H9 (cell line): ENCODE measurements around the gene RS1. TPM values are rescaled to one million over a fixed set of nuclear protein-coding genes. Genes with fewer than 3 reads are reported as not detected.

ENCODE experiments used
- DNase-seq: peaks from one replicate; pipeline ENCODE4 v3.0.0-alpha.2; 2017
- H2AFZ ChIP-seq: one replicate; pipeline ENCODE4 v1.6.1; 2013; ENCODE audit warnings: mild to moderate bottlenecking, low read length, control low read depth, moderate library complexity
- H2AK5ac ChIP-seq: 2 replicates; pipeline ENCODE4 v1.6.1; 2013; ENCODE audit warnings: low read length, control low read depth, mixed read lengths; ENCODE audit not compliant: insufficient read length
- H2BK120ac ChIP-seq: one replicate; pipeline ENCODE4 v1.6.1; 2013; ENCODE audit warnings: low read depth, mild to moderate bottlenecking, low read length, control low read depth, inconsistent platforms; ENCODE audit not compliant: poor library complexity, severe bottlenecking
- H2BK12ac ChIP-seq: 2 replicates; pipeline ENCODE4 v1.6.1; 2013; ENCODE audit warnings: low read length, control low read depth, mixed read lengths, low read depth; ENCODE audit not compliant: insufficient read length
- H2BK15ac ChIP-seq: 2 replicates; pipeline ENCODE4 v1.6.1; 2013; ENCODE audit warnings: low read depth, low read length, control low read depth
- H2BK20ac ChIP-seq: one replicate; pipeline ENCODE4 v1.6.1; 2013; ENCODE audit warnings: low read depth, mild to moderate bottlenecking, low read length, control low read depth, inconsistent platforms; ENCODE audit not compliant: poor library complexity, severe bottlenecking
- H2BK5ac ChIP-seq: 2 replicates; pipeline ENCODE4 v1.6.1; 2013; ENCODE audit warnings: low read length, control low read depth, mixed read lengths; ENCODE audit not compliant: insufficient read length
- H3K14ac ChIP-seq: 2 replicates; pipeline ENCODE4 v1.6.1; 2013; ENCODE audit warnings: low read length, control low read depth; ENCODE audit not compliant: insufficient read depth
- H3K18ac ChIP-seq: 2 replicates; pipeline ENCODE4 v1.6.1; 2013; ENCODE audit warnings: low read depth, mild to moderate bottlenecking, mixed read lengths, low read length, control low read depth; ENCODE audit not compliant: insufficient read length
- H3K23ac ChIP-seq: 2 replicates; pipeline ENCODE4 v1.6.1; 2013; ENCODE audit warnings: low read length, control low read depth, mixed read lengths, low read depth; ENCODE audit not compliant: insufficient read length
- H3K23me2 ChIP-seq: 2 replicates; pipeline ENCODE4 v1.6.1; 2013; ENCODE audit warnings: low read depth, mild to moderate bottlenecking, mixed read lengths, low read length, control low read depth; ENCODE audit not compliant: insufficient read length, poor library complexity, severe bottlenecking
- H3K27ac ChIP-seq: 2 replicates; pipeline ENCODE4 v1.5.1; 2013; ENCODE audit warnings: low read length, control low read depth, mixed read lengths, low read depth; ENCODE audit not compliant: insufficient read length
- H3K27me3 ChIP-seq: 2 replicates; pipeline ENCODE4 v1.6.1; 2013; ENCODE audit warnings: low read length, control low read depth, inconsistent platforms; ENCODE audit not compliant: insufficient read depth
- H3K4ac ChIP-seq: 2 replicates; pipeline ENCODE4 v1.6.1; 2013; ENCODE audit warnings: low read depth, mild to moderate bottlenecking, control low read depth, inconsistent platforms, low read length, moderate library complexity
- H3K4me1 ChIP-seq: 2 replicates; pipeline ENCODE4 v1.6.1; 2013; ENCODE audit warnings: low read length, control low read depth, inconsistent platforms; ENCODE audit not compliant: insufficient read depth
- H3K4me2 ChIP-seq: 2 replicates; pipeline ENCODE4 v1.6.1; 2013; ENCODE audit warnings: low read length, control low read depth, mixed read lengths; ENCODE audit not compliant: insufficient read length, insufficient read depth
- H3K56ac ChIP-seq: 2 replicates; pipeline ENCODE4 v1.6.1; 2013; ENCODE audit warnings: low read depth, mild to moderate bottlenecking, mixed read lengths, low read length, control low read depth; ENCODE audit not compliant: insufficient read length
- H3K79me1 ChIP-seq: 2 replicates; pipeline ENCODE4 v1.6.1; 2013; ENCODE audit warnings: low read depth, mild to moderate bottlenecking, moderate library complexity, low read length, control low read depth, inconsistent platforms; ENCODE audit not compliant: insufficient read depth, poor library complexity, severe bottlenecking
- H3K79me2 ChIP-seq: 2 replicates; pipeline ENCODE4 v1.6.1; 2013; ENCODE audit warnings: low read length, control low read depth, inconsistent platforms; ENCODE audit not compliant: insufficient read depth
- H3K9ac ChIP-seq: 2 replicates; pipeline ENCODE4 v1.6.1; 2013; ENCODE audit warnings: low read length, control low read depth, mixed read lengths; ENCODE audit not compliant: insufficient read length; ENCODE audit errors: extremely low read depth
- H3K9me3 ChIP-seq: one replicate; pipeline ENCODE4 v1.6.1; 2013; ENCODE audit warnings: low read depth, low read length, inconsistent platforms; ENCODE audit not compliant: control insufficient read depth
- H3T11ph ChIP-seq: one replicate; pipeline ENCODE4 v1.6.1; 2013; ENCODE audit warnings: mild to moderate bottlenecking, low read length, control low read depth, inconsistent platforms
- H4K20me1 ChIP-seq: one replicate; pipeline ENCODE4 v1.6.1; 2013; ENCODE audit not compliant: control insufficient read depth, insufficient read length, insufficient read depth
- H4K5ac ChIP-seq: 2 replicates; pipeline ENCODE4 v1.6.1; 2013; ENCODE audit warnings: low read depth, mild to moderate bottlenecking, mixed read lengths, low read length, control low read depth; ENCODE audit not compliant: insufficient read length
- H4K8ac ChIP-seq: replicated peaks from 2 replicates; pipeline ENCODE4 v1.6.1; 2013; ENCODE audit warnings: low read length, control low read depth, mixed read lengths, low read depth; ENCODE audit not compliant: insufficient read length
- H4K91ac ChIP-seq: 2 replicates; pipeline ENCODE4 v1.6.1; 2013; ENCODE audit warnings: low read depth, mild to moderate bottlenecking, moderate library complexity, mixed read lengths, low read length, control low read depth; ENCODE audit not compliant: insufficient read length
- H3K27ac Mint-ChIP-seq, 3 experiments: 2 replicates in 2 of 3; 3 replicates in 1 of 3; pipeline ENCODE4 v1.8.0; 2020 to 2021; ENCODE audit warnings: mixed read lengths in 3 of 3, mild to moderate bottlenecking in 1 of 3, moderate library complexity in 1 of 3
- H3K27me3 Mint-ChIP-seq: 2 replicates; pipeline ENCODE4 v1.8.0; 2021; ENCODE audit warnings: low read depth, mild to moderate bottlenecking, moderate library complexity, mixed read lengths
- H3K36me3 Mint-ChIP-seq, 3 experiments: 2 replicates in 2 of 3; 3 replicates in 1 of 3; pipeline ENCODE4 v1.8.0; 2020 to 2021; ENCODE audit warnings: low read depth in 3 of 3, mixed read lengths in 3 of 3; ENCODE audit not compliant: insufficient read depth in 1 of 3
- H3K4me1 Mint-ChIP-seq, 2 experiments: 2 replicates each; pipeline ENCODE4 v1.8.0; 2020; ENCODE audit warnings: mixed read lengths in 2 of 2
- H3K4me3 Mint-ChIP-seq, 2 experiments: 2 replicates in 1 of 2; 3 replicates in 1 of 2; pipeline ENCODE4 v1.8.0; 2020 to 2021; ENCODE audit warnings: mild to moderate bottlenecking in 2 of 2, mixed read lengths in 2 of 2, moderate library complexity in 1 of 2
- H3K9me3 Mint-ChIP-seq, 2 experiments: 2 replicates in 1 of 2; 3 replicates in 1 of 2; pipeline ENCODE4 v1.8.0; 2020; ENCODE audit warnings: mild to moderate bottlenecking in 2 of 2, mixed read lengths in 2 of 2, moderate library complexity in 1 of 2
- WGBS: extraction: QIAGEN DNeasy Blood & Tissue Kit; methylation state at CpG from one replicate; pipeline ENCODE4 v1.1.7; 2013; ENCODE audit warnings: missing lambda C conversion rate, low lambda C conversion rate, mixed read lengths; ENCODE audit not compliant: insufficient read length; ENCODE audit errors: extremely low coverage; 5-methylcytosine and 5-hydroxymethylcytosine counted together
- total RNA-seq: library from RNA; stranded (reverse); gene quantifications from 2 replicates; pipeline ENCODE4 v1.2.1, GENCODE V29; 2021
- TF ChIP-seq, protein P1 (sequence below): fragments of 200-600 bp; sonication (generic); conservative IDR thresholded peaks from 3 replicates; pipeline ENCODE4 v1.8.0; 2021; ENCODE audit warnings: antibody characterized with exemption, mild to moderate bottlenecking

Gene RS1
- total RNA-seq, 1 experiment from 2014 or later = not detected

DNA sequence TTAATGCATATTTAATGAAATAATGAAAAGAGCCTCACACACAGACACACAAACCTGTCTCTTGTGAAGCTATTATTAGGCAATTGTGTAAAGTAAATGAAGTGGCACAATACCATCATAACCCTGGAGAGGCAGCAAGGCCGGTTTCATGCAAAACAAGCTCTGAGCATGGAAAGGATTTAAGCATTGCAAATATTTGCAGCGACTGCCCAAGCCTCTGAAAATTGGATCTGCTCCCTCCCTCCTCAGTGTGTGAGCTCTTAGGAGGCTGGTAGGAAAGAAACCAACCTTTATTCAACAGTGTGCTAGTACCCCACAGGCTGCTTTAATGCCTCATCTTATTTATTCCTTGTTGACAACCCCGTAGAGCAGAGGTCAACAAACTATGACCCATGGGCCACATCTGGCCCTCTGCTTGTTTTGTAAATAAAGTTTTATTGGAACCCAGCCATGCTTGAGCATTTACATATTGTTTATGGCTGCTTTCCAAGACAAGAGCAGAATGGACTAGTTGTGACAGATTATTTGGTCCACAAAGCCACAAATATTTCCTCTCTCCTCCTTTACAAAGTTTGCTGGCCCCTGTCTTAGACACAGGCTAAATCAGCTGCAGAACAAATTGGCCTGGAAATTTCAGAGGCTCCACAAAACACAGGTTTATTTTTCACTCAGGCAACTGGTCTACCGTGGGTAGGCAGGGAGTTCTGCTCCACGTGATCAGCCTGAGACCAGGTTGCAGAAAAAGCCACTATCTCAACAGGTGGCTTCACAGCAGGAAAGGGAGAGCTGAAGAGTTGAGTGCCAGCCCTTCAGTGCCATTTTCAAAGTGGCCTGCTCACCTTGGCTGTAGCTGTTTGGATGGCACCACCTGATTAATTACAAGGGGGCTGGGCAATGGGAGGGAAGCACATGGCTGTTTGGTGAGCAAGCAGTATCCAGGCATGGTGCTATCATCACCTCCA is 16.8 kb downstream of the RS1 start:
- H3K4me3 Mint-ChIP-seq = no peak overlapping the region
- H2BK5ac ChIP-seq = no peak overlapping the region

More for the DNA sequence above, 16.8 kb downstream of the RS1 start:
- H3K36me3 Mint-ChIP-seq = peaks cover 0 to 6% (median 0%) of the 10 kb centered on the region in 3 experiments; a peak in 2 of 7 replicates
- Histone ChIP-seq H3K4me1 (no peaks in the 10 kb centered on the region; the same call in 1 of the 2 replicates), H3K56ac (no peak overlapping the region), H2BK12ac (no peak overlapping the region), H3K23ac (no peak overlapping the region), H3K9ac (no peak overlapping the region), H3K4me2 (no peak overlapping the region), H4K20me1 (no peaks in the 10 kb centered on the region), H3K79me1 (no peaks in the 10 kb centered on the region), H4K5ac (no peak overlapping the region), H3T11ph (no peak overlapping the region), H2BK120ac (no peak overlapping the region), H3K79me2 (no peaks in the 10 kb centered on the region), H3K9me3 (peaks cover 23% of the 10 kb centered on the region), H2BK15ac (no peak overlapping the region), H2AK5ac (no peak overlapping the region), H2AFZ (no peak overlapping the region), H3K4ac (no peak overlapping the region), H3K23me2 (no peaks in the 10 kb centered on the region), H3K27ac (no peak overlapping the region), H4K91ac (no peak overlapping the region), H3K14ac (no peak overlapping the region), H2BK20ac (no peak overlapping the region), H4K8ac (no peak overlapping the region), H3K27me3 (no peaks in the 10 kb centered on the region), H3K18ac (no peak overlapping the region)
- H3K27ac Mint-ChIP-seq = no peak overlapping the region
- WGBS = no CpG with 5 or more reads among the region's 5 CpGs
- H3K4me1 Mint-ChIP-seq = peaks cover 4 to 18% of the 10 kb centered on the region in 2 experiments
- TF ChIP-seq, protein P1, sequence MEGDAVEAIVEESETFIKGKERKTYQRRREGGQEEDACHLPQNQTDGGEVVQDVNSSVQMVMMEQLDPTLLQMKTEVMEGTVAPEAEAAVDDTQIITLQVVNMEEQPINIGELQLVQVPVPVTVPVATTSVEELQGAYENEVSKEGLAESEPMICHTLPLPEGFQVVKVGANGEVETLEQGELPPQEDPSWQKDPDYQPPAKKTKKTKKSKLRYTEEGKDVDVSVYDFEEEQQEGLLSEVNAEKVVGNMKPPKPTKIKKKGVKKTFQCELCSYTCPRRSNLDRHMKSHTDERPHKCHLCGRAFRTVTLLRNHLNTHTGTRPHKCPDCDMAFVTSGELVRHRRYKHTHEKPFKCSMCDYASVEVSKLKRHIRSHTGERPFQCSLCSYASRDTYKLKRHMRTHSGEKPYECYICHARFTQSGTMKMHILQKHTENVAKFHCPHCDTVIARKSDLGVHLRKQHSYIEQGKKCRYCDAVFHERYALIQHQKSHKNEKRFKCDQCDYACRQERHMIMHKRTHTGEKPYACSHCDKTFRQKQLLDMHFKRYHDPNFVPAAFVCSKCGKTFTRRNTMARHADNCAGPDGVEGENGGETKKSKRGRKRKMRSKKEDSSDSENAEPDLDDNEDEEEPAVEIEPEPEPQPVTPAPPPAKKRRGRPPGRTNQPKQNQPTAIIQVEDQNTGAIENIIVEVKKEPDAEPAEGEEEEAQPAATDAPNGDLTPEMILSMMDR = no peak
- H3K27me3 Mint-ChIP-seq = 0 out of 2 replicates have a peak, but pooled peaks cover 3% of the 10 kb centered on the region
- H3K9me3 Mint-ChIP-seq = peaks cover 65 to 68% of the 10 kb centered on the region in 2 experiments
- DNase-seq = no peak
